ENCODE measurements around the gene XYLT1.

GRCh38 chr16:17501321-17501720, 30.6 kb upstream of the XYLT1 start:
- no peak for TF ChIP-seq CTCF (conservative IDR thresholded peaks at IDR 0.05; ENCODE audit: low read depth, low read length)
- no peak for TF ChIP-seq EZH2 (IDR thresholded peaks at IDR 0.05; ENCODE audit: low read length, unreplicated experiment)
